Right lobe of liver (tissue), 4 donors: ENCODE data around the gene LEAP2.

Source experiments
- CTCF ChIP-seq, 4 donors: fragments of 200-600 bp in 3 of 4; fragments of 450-650 bp in 1 of 4; IDR thresholded peaks; one replicate each; pipeline versions ENCODE4 v1.5.1 to v1.8.0; 2016 to 2022; ENCODE audit warnings: antibody characterized with exemption in 4 of 4, mild to moderate bottlenecking in 2 of 4
- POLR2A ChIP-seq: fragments of 450-650 bp; IDR thresholded peaks from one replicate; pipeline ENCODE4 v1.6.1; 2017; ENCODE audit warnings: antibody characterized with exemption, mild to moderate bottlenecking
- donor health status: DM: no; HTN: no; CAD: no.
- donor health status: DM: no; HTN: no; CAD: no.
- donor health status: DM: no; HTN: yes; CAD: no.

DNA sequence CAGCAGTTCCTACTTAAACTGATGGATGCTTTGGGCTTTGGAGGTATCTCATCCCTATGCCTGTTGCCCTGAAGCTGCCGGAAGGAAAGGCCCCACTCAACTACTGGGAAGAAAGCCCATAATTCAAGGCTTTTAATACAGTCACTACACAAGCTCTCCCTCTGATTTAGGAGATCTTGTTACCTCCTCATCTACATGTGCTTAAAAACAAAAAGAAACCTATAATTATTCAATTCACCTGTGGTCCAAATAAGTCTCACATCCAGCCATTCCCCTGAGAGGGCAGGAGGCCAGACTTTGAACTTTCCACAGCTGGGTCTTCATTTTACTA is 715 bp upstream of the LEAP2 start:
- TF ChIP-seq CTCF (IDR thresholded peaks at IDR 0.05) (no peak), POLR2A (no peak)
